ENCODE results near the gene COPS9. TPM values are rescaled to one million over a fixed set of nuclear protein-coding genes. Genes with fewer than 3 reads are reported as not detected.

Gene COPS9
- total RNA-seq, 2 experiments from 2014 or later = 46.7 to 48.5 TPM

GRCh38 chr2:240146627-240147278, 10.6 kb upstream of the COPS9 start:
- intact Hi-C loops (cut with DNase I, micrococcal nuclease) = loop anchor here (10.0 kb wide), 2 partner anchors 212 to 1782 kb away; no protein-coding TSS in a partner anchor
- peaks cover 14% of the 10 kb centered on the region for H3K27me3 Mint-ChIP-seq
- Histone ChIP-seq H3K4me3 (ENCODE audit: low read length) (no peak overlapping the region), H3K36me3 (ENCODE audit: insufficient read depth, low read length) (no peaks in the 10 kb centered on the region), H3K4me1 (ENCODE audit: insufficient read depth, low read length) (peaks cover 8% of the 10 kb centered on the region), H3K9me3 (ENCODE audit: control insufficient read depth in 1 of 2, insufficient read depth in 1 of 2, low read length in 2 of 2) (peaks cover 0 to 4% of the 10 kb centered on the region in 2 experiments), H3K27me3 (ENCODE audit: control insufficient read depth in 1 of 2, insufficient read depth in 2 of 2, low read length in 2 of 2) (peaks cover 8 to 18% of the 10 kb centered on the region in 2 experiments), H3K27ac (ENCODE audit: low read depth in 1 of 2, low read length in 2 of 2) (no peak overlapping the region)
- H3K36me3 Mint-ChIP-seq (ENCODE audit: low read depth) = no peaks in the 10 kb centered on the region
- POLR2A ChIA-PET = no interaction called here
- no peak for ATAC-seq (ENCODE audit: poor library complexity)
- no peak for DNase-seq
- no peak for TF ChIP-seq CTCF (IDR thresholded peaks at IDR 0.05)
- H3K9me3 Mint-ChIP-seq = no peaks in the 10 kb centered on the region
- CTCF ChIA-PET = no interaction called here
- H3K4me1 Mint-ChIP-seq (ENCODE audit: low read depth) = no peaks in the 10 kb centered on the region
- H3K27ac Mint-ChIP-seq = no peak overlapping the region
- no peak overlapping the region for H3K4me3 Mint-ChIP-seq

GRCh38 chr2:240146141-240146561, 10.0 kb upstream of the COPS9 start:
- no peak for DNase-seq
- Mint-ChIP-seq H3K27me3 (peaks cover 8% of the 10 kb centered on the region), H3K36me3 (ENCODE audit: low read depth) (no peaks in the 10 kb centered on the region), H3K4me1 (ENCODE audit: low read depth) (no peaks in the 10 kb centered on the region), H3K9me3 (no peaks in the 10 kb centered on the region), H3K4me3 (no peak overlapping the region), H3K27ac (no peak overlapping the region)
- POLR2A ChIA-PET = no interaction called here
- no peaks in the 10 kb centered on the region for H3K36me3 ChIP-seq (ENCODE audit: insufficient read depth, low read length)
- ATAC-seq (ENCODE audit: poor library complexity) = no peak
- no peak overlapping the region for H3K4me3 ChIP-seq (ENCODE audit: low read length)
- no peak for TF ChIP-seq CTCF (IDR thresholded peaks at IDR 0.05)
- peaks cover 10 to 18% of the 10 kb centered on the region in 2 experiments for H3K27me3 ChIP-seq (ENCODE audit: control insufficient read depth in 1 of 2, insufficient read depth in 2 of 2, low read length in 2 of 2)
- H3K27ac ChIP-seq (ENCODE audit: low read depth in 1 of 2, low read length in 2 of 2) = no peak overlapping the region
- H3K4me1 ChIP-seq (ENCODE audit: insufficient read depth, low read length) = peaks cover 8% of the 10 kb centered on the region
- peaks cover 0 to 4% of the 10 kb centered on the region in 2 experiments for H3K9me3 ChIP-seq (ENCODE audit: control insufficient read depth in 1 of 2, insufficient read depth in 1 of 2, low read length in 2 of 2)
- intact Hi-C loops (cut with DNase I, micrococcal nuclease) = loop anchor here (10.0 kb wide), 2 partner anchors 211 to 1781 kb away; no protein-coding TSS in a partner anchor
- CTCF ChIA-PET = no interaction called here

GRCh38 chr2:240145461-240145860, 9.4 kb upstream of the COPS9 start:
- peaks cover 8% of the 10 kb centered on the region for H3K4me1 ChIP-seq (ENCODE audit: insufficient read depth, low read length)
- H3K9me3 Mint-ChIP-seq = no peaks in the 10 kb centered on the region
- no peak for TF ChIP-seq CTCF (IDR thresholded peaks at IDR 0.05)
- H3K27me3 ChIP-seq (ENCODE audit: control insufficient read depth in 1 of 2, insufficient read depth in 2 of 2, low read length in 2 of 2) = peaks cover 10 to 18% of the 10 kb centered on the region in 2 experiments
- H3K36me3 ChIP-seq (ENCODE audit: insufficient read depth, low read length) = no peaks in the 10 kb centered on the region
- POLR2A ChIA-PET = no interaction called here
- no peak overlapping the region for H3K27ac ChIP-seq (ENCODE audit: low read depth in 1 of 2, low read length in 2 of 2)
- H3K4me1 Mint-ChIP-seq (ENCODE audit: low read depth) = no peaks in the 10 kb centered on the region
- no peak overlapping the region for H3K4me3 Mint-ChIP-seq
- DNase-seq (no peak), ATAC-seq (ENCODE audit: poor library complexity) (no peak)
- H3K36me3 Mint-ChIP-seq (ENCODE audit: low read depth) = no peaks in the 10 kb centered on the region
- H3K27me3 Mint-ChIP-seq = peaks cover 8% of the 10 kb centered on the region
- no peak overlapping the region for H3K4me3 ChIP-seq (ENCODE audit: low read length)
- CTCF ChIA-PET = interaction anchor here (4.4 kb wide), 1 partner anchor 85 kb away, joined by 56 read pairs; no protein-coding TSS in a partner anchor
- no peak overlapping the region for H3K27ac Mint-ChIP-seq
- H3K9me3 ChIP-seq (ENCODE audit: control insufficient read depth in 1 of 2, insufficient read depth in 1 of 2, low read length in 2 of 2) = peaks cover 0 to 4% of the 10 kb centered on the region in 2 experiments
- intact Hi-C loops (cut with DNase I, micrococcal nuclease) = loop anchor here (10.0 kb wide), 2 partner anchors 211 to 1781 kb away; no protein-coding TSS in a partner anchor

Measured in CD4-positive, alpha-beta T cell (primary cell).